M059J (cell line): ENCODE data around the gene MAMDC2. TPM values are rescaled to one million over a fixed set of nuclear protein-coding genes. Genes with fewer than 3 reads are reported as not detected.

Experiments used
- DNase-seq: peaks from one replicate; pipeline ENCODE4 v3.0.0-alpha.2; 2012; ENCODE audit warnings: low read depth
- total RNA-seq: library from RNA; depleted of rRNA; stranded (reverse); fragments of >200 nt; shearing (Covaris generic); gene quantifications from 2 replicates; pipeline ENCODE4 v1.2.3, GENCODE V29; 2014

The MAMDC2 gene
- total RNA-seq, 1 experiment from 2014 or later = 4.9 TPM

DNA sequence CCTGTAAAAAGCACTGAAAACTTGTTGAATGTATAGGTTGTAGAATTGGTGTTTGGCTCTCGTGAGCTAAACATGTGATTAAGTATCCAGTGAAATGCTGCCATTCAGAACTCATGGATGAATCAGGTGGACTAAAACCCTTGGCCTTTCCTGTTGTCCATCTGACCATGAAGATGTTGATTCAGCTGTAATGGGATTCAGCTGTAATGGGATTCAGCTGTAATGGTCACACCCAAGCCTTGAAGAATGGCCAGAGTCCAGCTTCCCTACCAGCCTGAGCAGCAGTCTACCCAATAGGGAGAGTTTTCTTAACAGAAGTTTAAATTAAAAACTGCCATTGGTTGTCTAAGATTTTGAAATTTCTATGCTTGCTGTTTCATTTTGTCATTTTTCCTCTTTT lies 18.1 kb downstream of the MAMDC2 start:
- DNase-seq = no peak

DNA sequence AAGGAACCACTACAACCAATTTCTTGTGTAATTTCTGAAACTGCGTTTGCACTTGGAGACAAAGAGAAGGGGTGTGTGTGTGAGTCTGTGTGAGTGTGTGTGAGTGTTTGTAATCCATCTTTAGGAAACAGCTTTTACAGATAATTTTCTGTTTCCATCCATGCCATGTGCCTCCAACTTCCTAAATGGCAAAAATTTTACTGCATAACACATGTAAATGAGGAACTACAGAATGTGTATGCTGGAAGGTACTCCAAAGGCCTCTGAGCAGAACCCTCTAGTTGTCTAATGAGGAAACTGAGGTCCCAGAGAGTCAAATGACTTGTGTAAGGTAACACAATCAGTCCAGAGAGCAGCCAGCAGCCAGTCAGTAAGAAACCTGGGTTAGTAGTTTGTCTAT lies 20.8 kb downstream of the MAMDC2 start:
- DNase-seq = no peak

DNA sequence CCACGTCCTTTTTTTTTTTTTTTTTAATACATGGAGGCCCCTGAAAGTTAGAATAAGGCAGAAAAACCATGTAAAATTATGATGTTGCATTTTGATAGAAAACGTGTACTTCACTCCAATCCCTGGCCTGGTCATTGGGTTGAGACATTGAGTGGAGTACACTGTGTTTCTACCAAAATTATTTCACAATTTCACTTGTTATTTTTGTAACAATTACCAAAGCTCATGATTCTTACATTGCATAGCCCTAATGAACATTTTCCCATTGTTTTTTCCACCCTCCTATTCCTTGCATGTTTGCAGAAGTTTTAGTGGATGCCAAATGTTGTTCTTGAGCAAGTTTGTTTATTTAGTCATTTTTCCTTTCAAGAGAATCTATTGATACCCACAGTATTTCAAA lies 21.9 kb downstream of the MAMDC2 start:
- no peak for DNase-seq

DNA sequence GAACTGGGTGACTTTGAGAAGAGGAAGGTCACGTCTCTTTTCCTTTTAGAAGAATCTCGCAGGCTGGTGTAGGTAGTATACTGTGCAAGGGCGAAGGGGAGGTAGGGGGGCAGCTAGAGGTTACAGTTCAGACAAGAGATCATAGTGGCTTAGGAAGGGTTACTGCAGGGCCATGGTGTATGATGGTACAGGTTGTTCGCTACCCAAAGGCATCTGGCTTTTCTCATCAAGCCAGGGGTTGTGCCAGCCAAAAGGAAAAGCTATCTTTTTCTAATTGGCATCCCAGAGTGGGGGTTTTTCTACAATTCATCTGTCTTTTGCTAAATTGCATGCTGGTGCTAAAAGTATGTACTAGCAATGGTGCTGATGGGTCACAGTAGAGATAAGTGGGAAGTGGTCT lies 22.8 kb downstream of the MAMDC2 start:
- DNase-seq = no peak

DNA sequence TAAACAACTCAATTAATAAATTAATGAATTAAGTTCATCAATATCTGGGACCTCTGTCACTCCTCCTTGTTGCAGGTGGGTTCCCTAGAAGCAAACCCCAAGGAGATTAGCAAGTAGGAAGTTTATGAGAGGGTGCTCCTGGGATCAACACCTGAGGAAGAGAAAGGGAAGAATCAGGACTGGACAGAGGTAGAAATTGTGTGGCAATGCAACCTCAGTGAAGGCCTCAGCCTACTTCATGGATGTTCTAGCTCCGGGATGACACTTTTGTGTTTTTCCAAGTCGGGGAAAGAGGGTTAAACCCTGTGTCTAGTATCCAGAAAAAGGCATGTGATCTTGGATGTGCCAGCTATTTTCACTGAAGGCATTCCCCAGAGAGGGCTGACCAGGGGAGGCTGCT lies 23.2 kb downstream of the MAMDC2 start:
- DNase-seq = no peak

DNA sequence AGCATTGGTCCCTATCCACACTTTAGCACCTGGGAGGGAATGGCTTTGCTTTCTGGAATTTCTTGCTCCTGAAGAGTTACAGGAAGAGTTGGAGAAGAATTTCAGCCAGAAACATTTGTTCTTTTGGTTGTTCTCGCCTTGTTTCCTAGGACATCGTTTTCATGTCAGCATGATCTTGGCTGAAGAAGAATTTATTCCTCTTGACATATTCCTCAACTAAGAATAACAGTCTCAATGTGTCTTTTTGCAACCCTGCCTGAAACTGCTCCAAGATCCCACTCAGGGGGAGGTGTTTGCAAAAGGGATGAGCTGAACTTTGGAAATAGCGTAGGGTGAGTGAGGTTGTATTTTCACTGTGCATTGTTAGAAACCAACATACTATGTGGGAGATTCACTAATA lies 26.1 kb downstream of the MAMDC2 start:
- no peak for DNase-seq

DNA sequence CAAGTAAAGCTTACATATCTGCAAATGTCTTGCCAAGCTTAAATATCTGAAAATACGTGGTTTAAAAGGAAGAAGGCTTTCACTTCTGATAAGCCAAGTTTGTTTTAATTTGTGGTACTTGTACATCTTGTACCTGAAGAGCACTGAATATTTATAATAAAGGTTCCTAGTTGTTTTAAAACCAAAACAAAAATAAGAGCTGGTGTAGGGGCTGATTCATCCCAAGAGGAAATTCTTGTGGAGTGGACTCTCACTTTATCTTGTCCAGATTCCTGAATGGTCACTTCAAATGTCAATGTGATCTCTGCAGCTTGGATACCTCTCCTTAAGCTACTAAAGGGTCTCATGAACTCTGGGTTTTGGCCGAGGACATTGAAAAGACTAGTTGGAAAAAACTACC lies 29.5 kb downstream of the MAMDC2 start:
- DNase-seq = peak; percentile 18

DNA sequence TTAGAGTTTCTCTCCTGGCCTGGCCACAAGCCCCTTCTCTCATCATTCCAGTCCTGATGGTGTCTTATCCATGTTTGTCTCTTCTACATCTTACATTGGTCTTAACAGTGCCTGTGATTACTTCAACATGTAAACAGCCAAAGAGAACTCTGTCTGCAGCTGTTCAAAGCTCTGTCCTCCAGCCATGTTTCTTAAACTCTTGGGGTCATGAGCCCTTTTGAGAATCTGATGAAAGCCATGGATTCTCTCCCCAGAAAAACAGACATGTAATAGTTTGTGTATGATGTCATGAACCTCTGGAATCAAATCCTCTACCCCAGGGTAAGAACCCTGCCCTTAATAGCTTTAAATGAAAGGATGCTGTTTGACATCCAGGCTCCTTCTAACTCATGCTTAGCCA lies 30.1 kb downstream of the MAMDC2 start:
- DNase-seq = no peak

DNA sequence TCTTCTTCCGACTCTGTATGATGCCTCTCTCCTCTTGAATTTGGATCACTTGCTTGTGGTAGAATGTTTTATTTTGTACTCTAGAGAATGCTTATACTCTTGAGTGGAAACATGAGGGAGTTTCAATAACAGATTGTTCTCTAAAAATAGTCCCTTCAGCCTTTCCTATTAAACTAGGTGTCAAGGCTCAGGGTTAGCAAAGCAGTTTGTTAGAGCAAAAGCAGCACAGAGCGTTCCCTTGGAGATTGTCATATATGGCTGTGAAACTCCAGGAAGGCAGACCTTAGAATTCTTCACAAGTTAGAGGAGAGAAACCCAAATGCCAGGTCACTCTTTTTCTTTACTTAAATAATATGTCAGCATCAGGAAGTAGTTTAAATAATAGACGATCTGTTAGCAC lies 33.0 kb downstream of the MAMDC2 start:
- DNase-seq = no peak

DNA sequence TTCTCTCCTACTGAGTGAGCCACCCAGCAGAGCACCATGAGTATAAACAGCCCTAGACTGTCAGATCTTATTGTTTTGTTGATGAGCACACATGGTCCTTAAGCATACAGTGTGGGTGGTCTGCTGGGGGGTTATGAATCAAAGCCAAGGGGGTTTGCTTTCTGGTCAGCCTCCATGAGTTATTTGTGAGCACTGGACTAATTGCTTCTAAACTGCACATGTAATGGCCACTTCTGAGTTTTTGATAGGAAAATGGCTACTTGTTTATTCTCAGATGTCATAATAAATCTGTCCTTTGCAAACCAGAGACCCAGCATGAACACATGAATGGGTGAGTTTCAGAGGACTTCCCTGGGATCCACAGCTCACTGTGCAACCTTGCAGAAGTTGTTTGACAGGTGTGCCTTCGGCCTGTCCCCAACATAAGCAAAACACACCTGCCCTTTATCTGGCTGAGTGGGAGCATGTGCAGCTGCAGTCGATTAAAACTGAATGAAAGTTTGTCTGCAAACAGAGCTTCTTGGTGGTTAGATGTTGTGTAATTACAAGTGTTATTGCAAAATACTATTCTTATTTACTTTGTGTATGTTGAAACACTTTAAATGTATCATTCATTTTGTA lies 35.9 kb downstream of the MAMDC2 start:
- no peak for DNase-seq

DNA sequence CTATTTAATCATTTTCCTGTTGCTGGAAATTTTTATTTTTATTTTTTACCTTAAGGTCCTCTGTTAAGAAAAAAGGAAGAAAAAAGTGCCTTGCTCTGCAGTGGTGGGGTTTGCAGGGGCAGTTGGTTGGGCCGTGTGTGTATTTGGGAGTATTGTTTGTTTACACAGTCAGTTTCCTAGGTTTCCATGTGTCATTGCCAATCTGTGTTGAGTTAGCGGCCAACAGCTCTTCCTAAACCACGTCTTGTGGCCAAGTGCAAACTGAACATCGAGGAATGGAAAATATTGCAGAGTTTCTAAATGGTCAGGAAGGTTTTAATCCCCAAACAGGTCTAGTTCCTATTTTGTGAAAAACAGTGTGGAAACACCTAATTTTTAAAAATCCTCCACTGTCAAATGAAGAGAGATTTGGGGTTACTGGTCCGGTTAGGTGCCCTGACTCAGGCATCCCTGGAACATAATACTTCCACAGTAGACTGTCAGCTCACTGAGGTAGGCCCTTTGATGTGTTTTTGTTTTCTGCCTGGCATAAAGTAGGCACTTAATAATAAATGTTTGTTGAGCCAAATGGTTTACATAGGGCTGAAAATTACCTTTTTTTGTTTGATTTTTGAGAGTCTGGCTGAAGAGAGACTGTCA lies 37.0 kb downstream of the MAMDC2 start:
- peak; percentile 96 for DNase-seq

DNA sequence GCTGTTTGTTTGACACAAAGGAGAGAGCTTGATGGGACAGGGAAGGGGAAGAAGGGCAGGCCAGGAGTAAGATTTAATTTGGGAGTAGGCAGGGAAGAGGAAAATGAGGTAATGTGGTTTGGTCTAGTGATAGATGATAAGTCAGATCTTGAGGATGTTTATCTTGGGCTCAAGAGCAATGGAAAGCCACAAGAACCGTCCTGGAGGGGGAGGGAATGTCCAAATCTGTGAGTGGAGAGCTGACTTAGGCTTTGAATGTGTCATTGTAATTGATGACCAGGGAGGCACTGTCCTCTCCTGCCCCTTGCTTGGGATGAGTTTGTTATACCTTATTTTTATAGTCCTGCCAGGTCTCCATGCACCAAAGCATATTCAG lies 37.5 kb downstream of the MAMDC2 start:
- DNase-seq = peak; percentile 99

DNA sequence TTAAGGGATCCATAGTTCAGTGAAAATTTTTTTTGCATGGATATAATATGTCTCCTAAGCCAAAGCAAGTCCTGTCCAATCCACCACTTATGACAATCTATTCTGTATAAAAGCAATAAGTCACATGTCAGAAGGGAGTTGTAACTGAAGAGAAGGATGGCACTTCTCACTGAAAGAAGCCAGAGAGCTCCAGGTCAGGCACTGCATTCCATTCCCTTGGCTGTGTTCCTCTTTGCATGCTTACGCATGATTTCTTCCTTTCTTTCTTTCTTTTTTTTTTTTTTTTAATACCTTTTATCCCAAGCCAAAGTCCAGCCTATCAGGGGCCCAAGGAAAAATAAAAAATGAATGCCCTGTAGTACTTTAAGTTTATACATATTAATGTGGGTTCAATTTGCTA lies 39.8 kb downstream of the MAMDC2 start:
- DNase-seq = peak; percentile 61

DNA sequence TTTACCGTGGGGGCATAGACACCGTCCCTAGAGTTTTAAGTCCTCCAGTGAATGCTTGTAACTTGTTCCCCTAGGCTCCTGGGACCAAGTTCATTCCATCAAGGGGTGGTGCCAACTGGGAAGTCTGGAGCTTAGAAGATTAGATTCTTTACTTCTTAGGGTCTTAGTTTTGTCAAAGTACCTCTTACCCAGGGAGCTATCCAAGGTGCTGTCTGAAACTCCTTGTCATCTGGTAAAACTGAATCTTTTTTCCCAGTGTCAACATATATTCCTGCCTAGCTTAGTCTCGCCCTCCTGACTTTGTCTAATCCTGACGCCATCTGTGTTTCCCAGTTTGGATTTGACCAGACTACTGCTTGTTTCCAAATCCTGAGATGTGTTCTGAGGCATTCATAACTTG lies 41.6 kb downstream of the MAMDC2 start:
- DNase-seq = peak; percentile 51

DNA sequence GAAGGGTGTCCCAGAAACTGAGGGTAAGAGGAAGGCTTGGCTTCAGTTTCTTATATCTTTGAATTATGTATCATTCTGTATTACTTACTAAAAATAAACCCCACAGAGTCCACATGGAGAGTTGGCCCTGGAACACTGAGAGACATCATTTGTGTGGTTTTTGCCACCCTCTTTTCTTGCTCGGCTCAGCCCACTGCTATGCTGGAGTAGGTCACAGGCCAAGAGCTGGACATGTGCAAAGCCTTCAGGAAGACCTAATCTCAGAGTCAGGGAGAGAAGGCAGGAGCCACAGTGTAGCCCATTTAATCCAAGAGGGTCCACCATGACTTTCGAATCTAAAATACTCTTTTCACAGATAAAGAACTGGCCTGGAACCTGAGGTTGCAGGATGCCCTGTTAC lies 47.5 kb downstream of the MAMDC2 start:
- DNase-seq = no peak

DNA sequence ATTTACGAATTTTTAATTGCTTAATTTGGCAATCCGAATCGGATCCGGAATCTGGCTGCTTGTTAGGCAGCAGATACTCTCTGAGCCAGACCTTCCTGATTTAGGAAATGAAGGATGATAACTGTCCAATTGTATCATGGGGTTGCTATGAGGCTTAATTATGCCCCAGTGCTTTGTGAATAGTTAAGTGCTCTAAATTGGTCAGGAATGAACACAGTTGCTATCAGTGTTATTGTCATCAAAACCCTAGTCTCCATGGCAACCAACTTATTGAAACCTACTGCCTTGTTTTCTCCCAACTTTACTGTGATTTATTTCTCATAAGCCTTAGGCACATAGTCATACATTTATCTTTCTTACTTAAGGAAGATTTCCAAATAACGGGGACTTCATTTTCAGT lies 47.9 kb downstream of the MAMDC2 start:
- DNase-seq = peak; percentile 65

DNA sequence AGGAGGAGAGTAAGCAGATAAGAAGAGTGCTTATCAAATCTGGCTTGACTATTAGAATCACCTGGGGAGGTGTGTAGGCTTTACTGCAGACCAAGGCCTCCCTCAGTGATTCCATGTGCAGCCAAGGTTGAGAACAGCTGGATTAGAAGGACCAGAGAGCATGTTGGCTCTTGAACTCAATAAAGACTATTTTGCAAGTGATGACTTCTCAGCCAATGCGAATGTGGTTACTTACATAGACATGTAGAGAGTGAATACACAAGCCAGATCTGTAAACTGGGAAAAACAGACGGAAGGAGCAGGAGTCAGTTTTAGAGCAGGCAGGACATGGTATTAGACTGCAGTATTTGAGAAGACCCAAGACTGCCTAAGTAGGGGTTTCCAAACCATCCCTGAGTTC lies 48.5 kb downstream of the MAMDC2 start:
- no peak for DNase-seq

DNA sequence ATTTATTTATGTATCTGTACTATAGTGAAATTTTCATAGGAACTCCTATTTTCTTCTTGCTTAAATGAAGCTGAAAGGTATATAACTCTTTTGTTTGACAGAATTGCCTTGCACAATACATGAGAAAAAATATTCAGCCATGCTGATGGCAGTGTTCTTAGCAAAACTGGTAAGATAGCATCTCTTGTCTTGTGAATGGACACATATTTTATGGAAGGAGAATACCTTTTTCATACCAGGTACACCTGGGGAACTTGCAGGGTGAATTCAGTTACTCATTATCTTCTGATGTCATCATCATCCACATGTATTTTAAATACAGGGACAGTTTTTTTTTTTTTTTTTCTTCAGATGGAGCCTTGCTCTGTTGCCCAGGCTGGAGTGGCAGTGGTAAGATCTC lies 49.4 kb downstream of the MAMDC2 start:
- no peak for DNase-seq

DNA sequence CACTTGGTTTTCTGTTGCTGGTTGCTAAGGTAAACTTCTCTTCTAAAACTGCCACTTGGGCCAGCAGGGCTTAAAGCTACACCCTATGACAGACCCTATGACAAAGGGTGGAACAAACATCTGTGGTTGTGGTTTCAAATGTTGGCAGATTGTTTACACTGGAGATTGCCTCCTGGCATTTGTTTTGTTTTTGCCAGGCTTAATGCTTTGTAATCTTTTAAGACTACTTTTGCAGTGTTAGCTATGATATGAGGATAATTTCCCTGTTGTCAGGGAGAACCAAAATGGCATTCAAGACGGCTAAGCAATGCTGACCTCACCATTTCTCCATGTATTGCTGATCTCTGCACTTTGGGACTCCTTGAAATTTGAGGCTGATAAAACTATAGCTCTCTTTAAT lies 50.3 kb downstream of the MAMDC2 start:
- DNase-seq = peak; percentile 98

DNA sequence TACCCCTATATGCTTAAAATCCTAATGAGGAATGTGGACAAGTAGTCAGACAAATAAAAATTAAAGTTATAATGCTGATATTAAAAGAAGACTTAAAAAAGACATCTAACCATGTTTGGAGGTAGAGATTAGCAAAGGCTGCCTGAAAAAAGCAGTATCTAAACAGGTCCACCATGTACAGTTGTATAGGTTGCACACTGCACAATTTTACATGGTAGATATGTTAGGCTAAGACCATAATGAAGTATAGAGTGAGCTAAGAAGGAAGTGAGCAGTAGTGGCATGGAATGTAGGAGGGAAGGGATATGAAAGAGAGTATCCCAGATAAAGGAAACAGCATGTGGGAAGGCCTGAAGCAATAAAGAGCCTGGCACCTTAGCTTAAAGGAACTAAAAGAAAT lies 51.1 kb downstream of the MAMDC2 start:
- DNase-seq = no peak

DNA sequence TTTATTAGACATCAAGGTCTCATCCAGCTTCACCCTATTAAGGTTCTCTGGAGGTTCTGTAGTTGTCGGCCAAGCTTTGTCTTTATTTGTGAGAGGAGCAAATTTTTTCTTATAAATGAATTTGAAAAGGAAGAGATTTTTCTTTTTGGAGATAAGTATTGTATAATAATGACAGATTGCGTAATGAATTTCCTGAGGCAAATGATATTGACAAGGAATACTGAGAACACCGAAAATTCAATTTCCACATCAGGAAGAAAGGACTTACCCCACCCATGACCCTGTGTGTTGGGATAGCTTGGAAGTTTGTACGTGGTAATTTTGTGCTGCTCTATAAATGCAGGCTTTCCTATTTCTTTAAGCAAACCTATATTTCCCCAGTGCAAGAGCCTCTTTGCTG lies 53.5 kb downstream of the MAMDC2 start:
- DNase-seq = no peak

DNA sequence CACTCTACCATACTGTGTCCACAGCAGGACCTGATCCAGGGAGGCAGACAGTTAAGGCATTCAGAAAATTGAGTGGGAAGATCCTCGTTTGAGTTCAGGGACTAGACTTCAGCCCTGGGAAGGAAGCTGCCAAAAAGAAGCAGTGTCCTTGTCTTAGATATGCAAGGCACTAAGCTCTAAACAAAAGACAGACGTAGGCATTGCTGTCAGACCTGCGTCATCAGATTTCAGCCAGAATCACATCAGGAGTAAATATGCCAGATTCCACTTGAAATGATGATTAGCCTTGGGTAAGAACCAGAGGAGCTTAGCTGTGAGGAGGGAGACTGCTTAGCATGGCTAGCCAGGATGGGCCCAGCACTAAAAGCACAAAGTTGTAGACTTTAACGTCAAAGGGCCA lies 56.7 kb downstream of the MAMDC2 start:
- no peak for DNase-seq

DNA sequence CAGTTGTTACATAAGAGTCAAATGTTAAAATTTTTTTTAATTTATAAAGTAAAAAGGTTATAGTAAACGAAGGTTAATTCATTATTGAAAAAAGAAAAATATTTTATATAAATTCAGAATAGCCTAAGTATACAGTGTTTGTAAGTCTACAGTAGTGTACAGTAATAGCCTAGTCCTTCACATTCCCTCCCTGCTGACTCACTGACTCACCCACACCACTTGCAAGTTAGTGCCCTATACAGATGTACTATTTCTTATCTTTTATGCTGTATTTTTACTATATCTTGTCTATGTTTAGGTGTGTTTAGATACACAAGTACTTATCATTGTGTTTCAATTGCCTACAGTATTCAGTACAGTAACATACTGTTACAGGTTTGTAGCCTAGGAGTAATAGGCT lies 57.6 kb downstream of the MAMDC2 start:
- peak; percentile 32 for DNase-seq

DNA sequence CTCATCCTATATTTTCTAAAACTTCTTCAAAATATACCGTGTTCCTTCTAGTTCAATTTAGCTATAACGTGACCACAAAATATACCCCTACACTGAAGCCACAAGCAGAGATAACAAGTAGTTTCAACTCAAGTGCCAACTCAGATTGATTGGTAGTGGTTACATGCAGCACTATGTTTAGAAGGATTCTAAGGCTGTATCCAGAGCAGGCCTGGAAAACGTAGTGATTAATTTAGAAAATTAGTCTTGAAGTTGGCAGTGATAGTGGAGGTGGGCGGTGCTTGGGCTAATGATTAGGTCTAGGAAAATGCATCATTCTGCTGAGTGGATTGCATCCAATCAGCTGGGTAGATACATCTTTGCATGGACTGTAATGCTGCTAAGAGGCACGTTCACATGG lies 61.5 kb downstream of the MAMDC2 start:
- no peak for DNase-seq
